Endothelial cell of umbilical vein (primary cell): ENCODE measurements around the gene CEP350. TPM values are rescaled to one million over a fixed set of nuclear protein-coding genes. Genes with fewer than 3 reads are reported as not detected.

Source experiments
- BruUV-seq: library from RNA; stranded (reverse); fragments of 400-500 nt; replicated peaks from 2 replicates; lab custom pipeline; 2021; lab: Mats Ljungman, UMichigan
- CTCF ChIA-PET: fragments of 300-600, 350-600 bp; sonication (Branson Sonifier 250); formaldehyde crosslinking; loops from one replicate; lab custom pipeline; 2021; ENCODE audit warnings: antibody characterized with exemption, inconsistent platforms; lab: Charles Lee
- POLR2A ChIA-PET: fragments of 300-600, 350-600 bp; sonication (Branson Sonifier 250); formaldehyde crosslinking; loops from one replicate; lab custom pipeline; 2021; ENCODE audit warnings: antibody characterized with exemption, inconsistent platforms; lab: Charles Lee
- DNase-seq: peaks from one replicate; pipeline ENCODE4 v3.0.0-alpha.2; 2011; ENCODE audit warnings: low read depth, low spot score
- FAIRE-seq: peaks from 2 replicates; lab custom pipeline; 2011; peaks lifted over from hg19 to GRCh38; lab: Jason Lieb, UNC
- H2AFZ ChIP-seq: 2 replicates; pipeline ENCODE4 v1.6.0; 2012; ENCODE audit warnings: low read depth, low read length, control low read depth, inconsistent platforms
- H3K27ac ChIP-seq: 2 replicates; pipeline ENCODE4 v1.5.1; 2011; ENCODE audit warnings: low read depth, mild to moderate bottlenecking, control low read depth, low read length, moderate library complexity; ENCODE audit not compliant: insufficient read depth
- H3K27me3 ChIP-seq, 2 experiments: 2 replicates each; pipeline versions ENCODE4 v1.6.0 to v1.6.1; 2011; ENCODE audit warnings: low read length in 2 of 2, mixed read lengths in 1 of 2; ENCODE audit not compliant: control insufficient read depth in 2 of 2, insufficient read depth in 2 of 2
- H3K36me3 ChIP-seq, 2 experiments: 2 replicates in 1 of 2; 3 replicates in 1 of 2; pipeline ENCODE4 v1.5.1; 2011; ENCODE audit warnings: low read length in 2 of 2, mild to moderate bottlenecking in 1 of 2, moderate library complexity in 1 of 2; ENCODE audit not compliant: control insufficient read depth in 2 of 2, insufficient read depth in 2 of 2; ENCODE audit errors: extremely low read depth in 1 of 2
- H3K4me1 ChIP-seq: 3 replicates; pipeline ENCODE4 v1.5.1; 2011; ENCODE audit warnings: mild to moderate bottlenecking, low read length; ENCODE audit not compliant: control insufficient read depth, insufficient read depth; ENCODE audit errors: extremely low read depth
- H3K4me2 ChIP-seq: 2 replicates; pipeline ENCODE4 v1.6.1; 2011; ENCODE audit warnings: low read length, control low read depth, mixed read lengths; ENCODE audit not compliant: insufficient read depth
- H3K4me3 ChIP-seq, 3 experiments: fragments of 200-600 bp in 1 of 3; sonication (generic), shearing (Covaris generic) in 1 of 3; replicated peaks in 1 of 3; 2 replicates each; pipeline ENCODE4 v1.5.1; 2011 to 2016; ENCODE audit warnings: control low read depth in 3 of 3, low read length in 3 of 3, mild to moderate bottlenecking in 2 of 3, inconsistent platforms in 1 of 3, low read depth in 1 of 3, moderate library complexity in 1 of 3; ENCODE audit not compliant: insufficient read depth in 1 of 3
- H3K79me2 ChIP-seq: 2 replicates; pipeline ENCODE4 v1.6.0; 2012; ENCODE audit warnings: low read length, inconsistent platforms; ENCODE audit not compliant: control insufficient read depth, insufficient read depth
- H3K9ac ChIP-seq: replicated peaks from 2 replicates; pipeline ENCODE3; 2011; ENCODE audit warnings: low read length, control low read depth; ENCODE audit not compliant: insufficient read depth; ENCODE audit errors: extremely low read depth
- H3K9me1 ChIP-seq: replicated peaks from 3 replicates; pipeline ENCODE4 v1.6.0; 2011; ENCODE audit warnings: mild to moderate bottlenecking, low read length; ENCODE audit not compliant: control insufficient read depth, insufficient read depth; ENCODE audit errors: extremely low read depth
- H3K9me3 ChIP-seq: replicated peaks from 2 replicates; pipeline ENCODE4 v1.5.1; 2012; ENCODE audit warnings: low read length, inconsistent platforms; ENCODE audit not compliant: control insufficient read depth, insufficient read depth
- H4K20me1 ChIP-seq: replicated peaks from 2 replicates; pipeline ENCODE3; 2011; ENCODE audit warnings: mild to moderate bottlenecking, low read length; ENCODE audit not compliant: control insufficient read depth, insufficient read depth; ENCODE audit errors: extremely low read depth
- CTCF ChIP-seq, 2 donors: IDR thresholded peaks; 1 replicate in 1 of 2; 2 replicates in 1 of 2; pipeline ENCODE4 v1.5.1; 2011; ENCODE audit warnings: low read length in 2 of 2, mild to moderate bottlenecking in 2 of 2, moderate library complexity in 2 of 2, control low read depth in 1 of 2, inconsistent platforms in 1 of 2, low read depth in 1 of 2; ENCODE audit not compliant: insufficient read depth in 1 of 2; ENCODE audit errors: extremely low read depth in 1 of 2
- EZH2 ChIP-seq: IDR thresholded peaks from 2 replicates; pipeline ENCODE4 v1.6.1; 2012; ENCODE audit warnings: borderline replicate concordance, low read depth, mild to moderate bottlenecking, moderate library complexity, low read length, inconsistent platforms; ENCODE audit not compliant: severe bottlenecking
- FOS ChIP-seq: IDR thresholded peaks from 2 replicates; pipeline ENCODE4 v1.6.1; 2011; ENCODE audit warnings: mild to moderate bottlenecking, low read length, moderate library complexity, borderline replicate concordance; ENCODE audit not compliant: insufficient read depth
- GATA2 ChIP-seq: IDR thresholded peaks from 2 replicates; pipeline ENCODE4 v1.7.0; 2011; ENCODE audit warnings: low read depth, mild to moderate bottlenecking, moderate library complexity, mixed read lengths, low read length; ENCODE audit not compliant: insufficient read length, insufficient read depth
- JUN ChIP-seq: IDR thresholded peaks from 2 replicates; pipeline ENCODE4 v1.6.1; 2011; ENCODE audit warnings: borderline replicate concordance, low read depth; ENCODE audit not compliant: insufficient read length, insufficient read depth
- MAX ChIP-seq: IDR thresholded peaks from 2 replicates; pipeline ENCODE4 v1.6.1; 2011; ENCODE audit not compliant: insufficient read depth, insufficient read length
- POLR2A ChIP-seq: IDR thresholded peaks from 2 replicates; pipeline ENCODE4 v1.6.1; 2012; ENCODE audit warnings: low read depth, mild to moderate bottlenecking, control low read depth, low read length
- POLR2AphosphoS5 ChIP-seq: IDR thresholded peaks from 2 replicates; pipeline ENCODE4 v1.6.1; 2012; ENCODE audit warnings: low read depth, mild to moderate bottlenecking, control low read depth, low read length, moderate library complexity; ENCODE audit not compliant: insufficient read depth
- dilution Hi-C: fragments of 300-500 bp; cut with MboI; formaldehyde crosslinking; loops from one replicate; pipeline ENCODE4 v1.15.0; 2019; ENCODE audit warnings: low sequenced_read_pairs; ENCODE audit not compliant: extremely low pct_ligation_motif_present
- intact Hi-C: fragments of 100-400 bp; cut with micrococcal nuclease; formaldehyde crosslinking; loops from one replicate; pipeline ENCODE4 v1.10.0; 2022
- polyA plus RNA-seq, 4 experiments: library from polyadenylated mRNA; depleted of rRNA in 3 of 4; stranded (reverse) in 3 of 4; unstranded in 1 of 4; fragments of >200 nt; gene quantifications; 2 replicates each; pipeline versions ENCODE4 v1.2.1 to v1.2.3, GENCODE V29; 2011 to 2012; ENCODE audit warnings: missing spikeins in 1 of 4
- total RNA-seq: library from RNA; stranded (reverse); gene quantifications from 2 replicates; pipeline ENCODE4 v1.2.3, GENCODE V29; 2021

The CEP350 gene
- total and polyA plus RNA-seq, 2 donors (not counting 3 experiments of a cell fraction or from before 2014, with no cell fraction given) = 4.8 to 30.1 TPM

- POLR2A ChIA-PET = no interaction called here
- dilution Hi-C loops = no loop called here
- H2AFZ ChIP-seq = no peak overlapping the region
- CTCF ChIA-PET = interaction anchor here (1.7 kb wide), 1 partner anchor 128 kb away, joined by 3 read pairs; no protein-coding TSS in a partner anchor
- intact Hi-C loops = no loop called here
- BruUV-seq = no TSS peak
- DNase-seq (no peak), FAIRE-seq (no peak)
- H3K9me1 ChIP-seq = no peaks in the 10 kb centered on the region
- H3K27ac ChIP-seq = no peak overlapping the region
- no peak overlapping the region for H3K4me3 ChIP-seq
- H3K4me1 ChIP-seq = no peaks in the 10 kb centered on the region
- no peaks in the 10 kb centered on the region for H4K20me1 ChIP-seq
- H3K9me3 ChIP-seq = no peaks in the 10 kb centered on the region
- no peaks in the 10 kb centered on the region for H3K27me3 ChIP-seq
- no peak overlapping the region for H3K9ac ChIP-seq
- H3K79me2 ChIP-seq = no peaks in the 10 kb centered on the region
- H3K4me2 ChIP-seq = no peak overlapping the region
- TF ChIP-seq FOS = no peak
- TF ChIP-seq MAX = no peak
- no peak for TF ChIP-seq EZH2
- TF ChIP-seq JUN = no peak
- no peak for TF ChIP-seq CTCF (IDR thresholded peaks at IDR 0.05; ENCODE audit: extremely low read depth in 1 of 2, insufficient read depth in 1 of 2, low read depth in 1 of 2, low read length in 2 of 2)
- H3K36me3 ChIP-seq = peaks cover 0 to 3% of the 10 kb centered on the region in 2 experiments
Measured at GRCh38 chr1:179924268-179924667, 30.3 kb upstream of the CEP350 start.

- no peaks in the 10 kb centered on the region for H3K79me2 ChIP-seq
- H3K27me3 ChIP-seq = no peaks in the 10 kb centered on the region
- no peak overlapping the region for H2AFZ ChIP-seq
- no peaks in the 10 kb centered on the region for H3K9me1 ChIP-seq
- dilution Hi-C loops (no loop called here), intact Hi-C loops (no loop called here)
- BruUV-seq = no TSS peak
- H4K20me1 ChIP-seq = no peaks in the 10 kb centered on the region
- no peak overlapping the region for H3K4me3 ChIP-seq
- POLR2A ChIA-PET = no interaction called here
- DNase-seq (no peak), FAIRE-seq (no peak)
- H3K36me3 ChIP-seq = no peaks in the 10 kb centered on the region
- no peak overlapping the region for H3K27ac ChIP-seq
- no peak overlapping the region for H3K4me2 ChIP-seq
- TF ChIP-seq CTCF (IDR thresholded peaks at IDR 0.05; ENCODE audit: extremely low read depth in 1 of 2, insufficient read depth in 1 of 2, low read depth in 1 of 2, low read length in 2 of 2) = no peak
- TF ChIP-seq POLR2A = no peak
- TF ChIP-seq POLR2AphosphoS5 = no peak
- no peak for TF ChIP-seq GATA2
- H3K4me1 ChIP-seq = no peaks in the 10 kb centered on the region
- CTCF ChIA-PET = interaction anchor here (0.8 kb wide), 1 partner anchor 255 kb away, joined by 3 read pairs; no protein-coding TSS in a partner anchor
- H3K9me3 ChIP-seq = no peaks in the 10 kb centered on the region
- H3K9ac ChIP-seq = no peak overlapping the region
Measured at GRCh38 chr1:179925302-179925701, 29.3 kb upstream of the CEP350 start.
